PC-9 (cell line): ENCODE results near the gene COMMD4. TPM values are rescaled to one million over a fixed set of nuclear protein-coding genes. Genes with fewer than 3 reads are reported as not detected.

Source experiments
- BruUV-seq: library from RNA; stranded (reverse); fragments of 400-500 nt; replicated peaks from 2 replicates; lab custom pipeline; 2021; lab: Mats Ljungman, UMichigan
- CTCF ChIA-PET: fragments of 300-600 bp; sonication (Branson Sonifier 250); formaldehyde crosslinking; loops from one replicate; lab custom pipeline; 2022; ENCODE audit warnings: antibody characterized with exemption; lab: Charles Lee
- POLR2A ChIA-PET: fragments of 300-600 bp; sonication (Branson Sonifier 250); formaldehyde crosslinking; loops from one replicate; lab custom pipeline; 2022; ENCODE audit warnings: antibody characterized with exemption; ENCODE audit not compliant: unreplicated experiment; lab: Charles Lee
- DNase-seq, 2 experiments: peaks; one replicate each; pipeline versions ENCODE4 v3.0.0 to v3.0.0-alpha.2; 2015 to 2022; ENCODE audit warnings: mixed read lengths in 1 of 2
- H2AFZ ChIP-seq: fragments of 200-600 bp; sonication (generic); 2 replicates; pipeline ENCODE4 v1.8.1; 2017; ENCODE audit warnings: antibody characterized with exemption
- H3F3A ChIP-seq: fragments of 200-600 bp; sonication (generic); 2 replicates; pipeline ENCODE4 v1.8.1; 2017; ENCODE audit warnings: antibody characterized with exemption, mild to moderate bottlenecking, low read depth; ENCODE audit not compliant: insufficient read depth
- H3K27ac ChIP-seq: fragments of 200-600 bp; sonication (generic); 2 replicates; pipeline ENCODE4 v1.6.1; 2016; ENCODE audit warnings: mixed run types
- H3K27me3 ChIP-seq: fragments of 200-600 bp; sonication (generic); 2 replicates; pipeline ENCODE4 v1.6.1; 2016; ENCODE audit warnings: low read depth, mixed run types; ENCODE audit not compliant: insufficient read depth
- H3K36me3 ChIP-seq: fragments of 200-600 bp; sonication (generic); 2 replicates; pipeline ENCODE4 v1.6.1; 2016; ENCODE audit warnings: low read depth, mixed run types
- H3K4me1 ChIP-seq: fragments of 200-600 bp; sonication (generic); replicated peaks from 2 replicates; pipeline ENCODE4 v1.6.1; 2016; ENCODE audit warnings: mixed run types; ENCODE audit not compliant: insufficient read depth
- H3K4me2 ChIP-seq: fragments of 200-600 bp; sonication (generic); 2 replicates; pipeline ENCODE4 v1.6.1; 2017; ENCODE audit warnings: mixed run types
- H3K4me3 ChIP-seq: fragments of 200-600 bp; sonication (generic); 2 replicates; pipeline ENCODE4 v1.6.1; 2016; ENCODE audit warnings: mixed run types
- H3K79me2 ChIP-seq: fragments of 200-600 bp; sonication (generic); 2 replicates; pipeline ENCODE4 v1.6.1; 2017; ENCODE audit warnings: low read depth, mixed run types
- H3K9me2 ChIP-seq: fragments of 200-600 bp; sonication (generic); 2 replicates; pipeline ENCODE4 v1.8.1; 2017; ENCODE audit warnings: mild to moderate bottlenecking; ENCODE audit not compliant: insufficient read depth
- H3K9me3 ChIP-seq: fragments of 200-600 bp; sonication (generic); 2 replicates; pipeline ENCODE4 v1.8.1; 2016; ENCODE audit warnings: low read depth; ENCODE audit not compliant: insufficient read depth
- H4K20me1 ChIP-seq: fragments of 200-600 bp; sonication (generic); 2 replicates; pipeline ENCODE4 v1.8.1; 2017; ENCODE audit not compliant: insufficient read depth
- CTCF ChIP-seq: fragments of 200-600 bp; sonication (generic); conservative IDR thresholded peaks from 2 replicates; pipeline ENCODE4 v1.6.1; 2017; ENCODE audit warnings: mixed run types, antibody characterized with exemption, mild to moderate bottlenecking, moderate library complexity
- EZH2 ChIP-seq: fragments of 200-600 bp; sonication (generic); IDR thresholded peaks from 2 replicates; pipeline ENCODE4 v1.8.0; 2017; ENCODE audit warnings: antibody characterized with exemption, low read depth
- intact Hi-C: fragments of 100-400 bp; cut with micrococcal nuclease; formaldehyde crosslinking; loops from one replicate; pipeline ENCODE4 v1.10.0; 2022; ENCODE audit not compliant: unreplicated experiment
- total RNA-seq: library from RNA; stranded (reverse); gene quantifications from 2 replicates; pipeline ENCODE4 v1.2.3, GENCODE V29; 2021

Gene COMMD4
- total RNA-seq, 1 experiment from 2014 or later: 132 TPM

DNA sequence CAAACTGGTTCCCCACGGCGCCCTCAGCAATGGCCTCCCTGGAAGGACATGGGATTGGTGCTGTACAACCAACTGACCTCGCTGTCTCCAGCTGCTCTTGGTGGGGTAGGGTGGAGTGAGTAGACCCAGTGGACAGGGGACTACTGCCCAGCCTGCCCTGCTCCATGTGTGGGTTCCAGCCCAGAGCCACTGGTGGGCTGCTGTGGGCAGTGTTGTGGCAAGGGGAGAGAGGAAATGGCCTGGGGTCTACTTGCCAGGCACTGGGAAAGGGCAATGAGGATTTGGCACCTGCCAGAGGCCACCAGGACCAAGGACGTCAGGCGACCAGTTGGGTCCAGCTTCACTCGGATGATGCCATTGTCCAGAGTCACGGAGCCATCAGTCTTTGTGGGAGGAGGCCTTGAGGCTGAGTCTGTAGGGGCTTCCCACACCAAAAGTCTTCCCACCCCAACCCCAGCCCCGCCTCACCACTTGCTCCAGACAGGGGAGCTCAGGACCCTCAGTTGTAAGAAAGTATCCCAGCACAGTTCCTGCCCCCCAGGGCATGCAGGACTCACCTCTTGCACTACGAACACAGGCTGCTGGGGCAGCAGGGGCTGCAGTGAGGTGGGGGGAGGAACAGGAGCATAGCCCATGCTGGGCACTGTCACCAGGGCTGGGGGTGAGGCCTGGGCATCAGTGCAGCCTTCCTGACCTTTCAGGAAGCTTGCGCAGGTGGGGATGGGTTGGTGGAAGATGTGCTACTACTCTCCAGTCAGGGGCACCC lies 23.1 kb downstream of the COMMD4 start:
- no peaks in the 10 kb centered on the region for H3K27me3 ChIP-seq
- ChIA-PET CTCF (interaction anchor here (0.7 kb wide), 1 partner anchor 302 kb away, joined by 3 read pairs; no protein-coding TSS in a partner anchor), POLR2A (no interaction called here)
- no peak overlapping the region for H2AFZ ChIP-seq
- no peak overlapping the region for H3K4me3 ChIP-seq
- H3K9me3 ChIP-seq: no peaks in the 10 kb centered on the region
- no peak overlapping the region for H3K4me2 ChIP-seq
- H3K4me1 ChIP-seq: no peaks in the 10 kb centered on the region
- H3K27ac ChIP-seq: no peak overlapping the region
- no peaks in the 10 kb centered on the region for H3K9me2 ChIP-seq
- H4K20me1 ChIP-seq: no peaks in the 10 kb centered on the region
- no TSS peak for BruUV-seq
- no peaks in the 10 kb centered on the region for H3K36me3 ChIP-seq
- H3F3A ChIP-seq: no peaks in the 10 kb centered on the region
- TF ChIP-seq EZH2: no peak
- no peak for DNase-seq
- no peaks in the 10 kb centered on the region for H3K79me2 ChIP-seq
- intact Hi-C loops: no loop called here

DNA sequence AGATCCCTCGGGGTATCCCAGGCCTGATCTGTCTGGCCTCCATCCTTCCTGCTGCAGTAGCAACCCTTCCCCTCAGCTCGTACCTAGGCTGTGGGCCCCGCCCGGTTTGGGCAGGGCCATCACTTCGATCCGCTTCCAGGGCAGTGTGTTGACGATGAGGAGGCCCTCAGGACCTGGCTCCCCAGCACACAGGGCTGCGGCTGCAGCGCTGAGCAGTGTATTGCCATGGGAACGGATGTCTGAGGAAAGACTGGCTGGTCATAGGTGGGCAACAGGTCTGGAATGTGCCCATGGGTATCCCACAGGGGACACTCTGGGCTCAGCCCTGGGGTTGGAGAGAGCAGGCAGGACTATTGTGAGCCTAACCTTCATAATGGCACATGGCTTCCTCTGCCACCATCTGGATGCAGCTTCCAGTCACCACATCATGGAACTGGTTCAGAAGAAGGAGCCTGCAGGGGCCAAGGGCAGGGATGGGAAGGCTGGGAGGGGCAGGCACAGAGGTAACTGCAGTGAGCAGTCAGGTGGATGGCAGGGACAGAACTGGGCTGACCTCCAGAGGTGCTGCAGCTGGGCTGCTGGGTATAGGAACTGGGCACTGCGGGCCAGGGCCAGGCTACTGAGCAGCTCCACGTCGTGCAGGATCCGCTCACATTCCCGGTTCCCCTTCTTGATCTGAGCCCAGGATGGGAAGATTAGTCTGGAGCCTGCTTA lies 23.8 kb downstream of the COMMD4 start:
- ChIA-PET CTCF (interaction anchor here (0.7 kb wide), 1 partner anchor 301 kb away, joined by 3 read pairs; no protein-coding TSS in a partner anchor), POLR2A (interaction anchor here (0.6 kb wide), 1 partner anchor 17 kb away, joined by 3 read pairs; no protein-coding TSS in a partner anchor)
- H3K79me2 ChIP-seq: no peaks in the 10 kb centered on the region
- DNase-seq: no peak
- H3F3A ChIP-seq: no peaks in the 10 kb centered on the region
- intact Hi-C loops: no loop called here
- no peak overlapping the region for H3K27ac ChIP-seq
- no peak overlapping the region for H3K4me2 ChIP-seq
- no peaks in the 10 kb centered on the region for H3K4me1 ChIP-seq
- no peak overlapping the region for H3K4me3 ChIP-seq
- H3K27me3 ChIP-seq: no peaks in the 10 kb centered on the region
- H3K9me3 ChIP-seq: no peaks in the 10 kb centered on the region
- BruUV-seq: no TSS peak
- TF ChIP-seq CTCF: no peak
- no peak for TF ChIP-seq EZH2
- no peaks in the 10 kb centered on the region for H3K9me2 ChIP-seq
- no peaks in the 10 kb centered on the region for H3K36me3 ChIP-seq
- no peak overlapping the region for H2AFZ ChIP-seq
- no peaks in the 10 kb centered on the region for H4K20me1 ChIP-seq

DNA sequence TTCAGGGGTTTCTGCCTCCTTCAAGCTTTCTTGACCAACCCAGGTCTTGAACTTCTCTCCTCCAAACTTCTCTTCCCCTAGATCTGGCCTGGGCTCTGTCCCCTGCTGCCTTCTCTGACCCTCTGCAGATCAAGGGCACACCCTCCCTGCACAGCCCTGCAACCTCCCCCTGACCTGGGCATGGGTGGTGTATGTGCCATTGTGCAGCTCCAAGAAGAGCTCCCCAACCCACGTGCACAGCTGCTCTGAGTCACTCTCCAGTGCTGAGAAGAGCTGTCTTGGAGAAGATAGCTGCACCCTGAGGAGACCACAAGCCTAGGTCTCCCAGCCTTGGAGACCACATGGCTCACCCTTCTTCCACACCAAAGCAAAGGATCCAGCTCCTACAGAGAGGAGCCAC lies 24.5 kb downstream of the COMMD4 start:
- intact Hi-C loops: no loop called here
- H2AFZ ChIP-seq: no peak overlapping the region
- no peaks in the 10 kb centered on the region for H3K79me2 ChIP-seq
- H3K27me3 ChIP-seq: no peaks in the 10 kb centered on the region
- H3K9me2 ChIP-seq: no peaks in the 10 kb centered on the region
- no peaks in the 10 kb centered on the region for H4K20me1 ChIP-seq
- TF ChIP-seq EZH2 (no peak), CTCF (no peak)
- DNase-seq: no peak
- H3K27ac ChIP-seq: no peak overlapping the region
- ChIA-PET POLR2A (interaction anchor here (0.6 kb wide), 1 partner anchor 18 kb away, joined by 3 read pairs; no protein-coding TSS in a partner anchor), CTCF (no interaction called here)
- H3K36me3 ChIP-seq: no peaks in the 10 kb centered on the region
- H3F3A ChIP-seq: no peaks in the 10 kb centered on the region
- no peaks in the 10 kb centered on the region for H3K4me1 ChIP-seq
- no peak overlapping the region for H3K4me3 ChIP-seq
- H3K9me3 ChIP-seq: no peaks in the 10 kb centered on the region
- H3K4me2 ChIP-seq: no peak overlapping the region
- no TSS peak for BruUV-seq
